ENCODE results near the gene DDX6.
"Not testable (repeated sequence)": the region's sequence is repeated elsewhere in the genome, so short reads cannot be mapped to it uniquely, and the experiment has no call there.

DDX6 gene

DNA sequence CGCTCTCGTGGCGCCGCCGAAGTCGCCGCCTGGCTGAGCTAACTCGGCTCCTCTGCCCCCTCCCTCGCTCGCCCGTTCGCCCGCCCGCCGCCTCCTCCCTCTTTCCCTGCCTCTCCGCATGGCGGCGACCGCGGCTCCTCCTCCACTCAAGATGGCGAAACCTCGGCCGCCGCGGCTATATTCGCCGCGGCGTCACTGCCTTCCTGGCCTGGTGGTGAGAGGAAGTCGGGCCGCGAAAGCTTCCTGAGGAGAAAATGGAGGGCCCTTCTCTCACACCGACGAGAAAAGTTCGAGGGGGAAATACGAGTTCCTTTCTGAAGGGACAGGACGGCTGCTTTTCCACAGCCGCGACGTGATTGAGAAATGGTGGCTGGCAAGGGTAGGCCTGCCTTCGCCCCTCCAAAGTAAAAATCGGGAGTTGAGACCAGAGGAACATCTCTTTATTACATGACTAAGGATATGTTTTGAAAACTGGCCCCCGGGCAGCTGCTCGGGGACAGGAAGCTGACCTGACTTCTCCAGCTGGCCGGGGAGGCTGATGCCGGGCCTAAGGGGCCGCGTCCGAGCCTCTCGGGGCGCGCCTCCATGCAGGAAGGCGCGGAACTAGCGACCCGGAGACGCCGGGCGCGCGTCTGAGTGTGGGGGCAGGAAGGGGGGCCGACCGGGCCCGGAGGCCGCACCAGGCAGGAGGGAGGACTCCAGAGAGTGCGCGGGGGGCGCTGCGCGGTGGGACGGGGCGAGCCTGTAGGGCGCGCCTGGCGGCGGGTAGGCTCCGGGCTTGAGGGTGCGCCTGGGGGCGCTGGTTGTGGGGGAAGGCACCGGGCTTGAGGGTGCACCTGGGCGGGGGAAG, at the start of gene DDX6:
Gene DDX6, minus strand, starts transcription at position 54 of the 850 bp plus-strand sequence. CDS start 4,913 bp downstream, outside the sequence.
- DNase-seq: peak; percentile 81

DNA sequence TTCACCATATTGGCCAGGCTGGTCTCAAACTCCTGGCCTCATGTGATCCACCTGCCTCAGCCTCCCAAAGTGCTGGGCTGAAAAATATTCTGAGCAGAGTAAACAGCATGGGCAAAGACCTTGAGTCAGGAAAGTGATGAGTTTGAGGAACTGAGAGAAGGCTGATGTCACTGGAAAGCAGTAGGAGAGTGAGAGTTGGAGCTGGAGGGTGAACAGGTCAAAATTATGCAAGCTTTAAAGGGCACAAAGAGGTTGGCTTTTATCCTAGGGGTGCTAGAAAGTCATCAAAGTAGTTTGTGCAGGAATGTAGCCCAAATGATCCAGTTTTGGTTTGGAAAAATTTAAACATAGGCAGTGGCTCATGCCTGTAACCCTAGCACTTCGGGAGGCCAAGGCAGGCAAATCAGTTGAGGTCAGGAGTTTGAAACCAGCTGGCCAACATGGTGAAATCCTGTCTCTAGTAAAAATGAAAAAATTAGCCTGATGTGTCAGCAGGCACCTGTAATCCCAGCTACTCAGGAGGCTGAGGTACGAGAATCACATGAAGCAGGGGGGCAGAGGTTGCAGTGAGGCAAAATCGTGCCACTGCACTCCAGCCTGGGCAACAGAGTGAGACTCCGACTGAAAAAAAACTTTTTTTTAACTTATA, 48.1 kb upstream of the DDX6 start:
- no peak for DNase-seq

- DNase-seq: no peak
Observed at GRCh38 chr11:118837868-118838267, 46.9 kb upstream of the DDX6 start.

- DNase-seq: no peak
Observed at GRCh38 chr11:118834427-118835028, 43.6 kb upstream of the DDX6 start.

GRCh38 chr11:118827118-118827517, 36.2 kb upstream of the DDX6 start:
- no peak for DNase-seq

- DNase-seq: not testable (repeated sequence)
Observed at GRCh38 chr11:118822936-118823510, 32.1 kb upstream of the DDX6 start.

DNA sequence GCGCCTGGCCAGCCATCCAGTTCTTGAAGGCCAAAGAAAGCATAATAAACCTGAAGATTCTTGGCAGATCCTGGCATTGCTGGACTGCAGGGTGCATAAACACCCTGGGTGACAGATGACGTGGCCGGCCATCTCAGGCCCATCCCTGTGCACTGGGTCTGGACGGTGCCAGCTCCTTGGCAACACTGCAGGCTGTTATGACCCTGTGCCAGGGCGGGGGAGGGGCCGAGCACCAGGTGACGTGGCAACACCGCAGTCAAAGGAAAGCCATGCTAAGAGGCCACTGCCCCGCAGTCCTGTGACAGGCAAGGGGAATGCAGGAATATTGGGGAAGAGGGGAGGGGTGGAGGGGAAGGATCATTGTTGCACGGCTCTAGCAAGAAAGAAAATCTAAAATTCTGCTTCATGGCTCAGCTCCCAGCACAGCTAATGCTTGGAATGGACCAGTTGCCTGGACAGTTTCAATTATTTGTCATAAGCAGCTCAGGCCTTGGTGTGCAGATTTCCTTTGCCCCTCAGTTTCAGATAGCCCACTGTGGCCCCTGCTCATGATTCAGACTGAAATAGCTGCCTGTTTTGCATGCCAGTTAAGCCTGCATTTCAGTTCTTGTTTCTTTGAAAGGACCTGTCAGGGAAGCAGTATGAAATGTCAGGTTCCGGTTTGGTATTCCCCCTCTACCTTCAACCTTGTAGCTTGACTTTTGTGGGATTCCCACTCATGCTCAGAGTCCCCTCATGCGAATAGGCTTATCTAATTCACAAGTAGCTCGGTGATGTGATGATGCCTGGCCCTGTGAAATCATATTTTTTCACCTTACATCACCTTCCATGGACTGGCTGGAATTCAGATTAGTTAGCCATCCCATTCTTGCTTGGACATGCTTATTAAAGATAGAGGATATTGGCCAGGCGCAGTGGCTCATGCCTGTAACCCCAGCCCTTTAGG, 29.7 kb upstream of the DDX6 start:
- no peak for DNase-seq

GRCh38 chr11:118820025-118820379, 29.0 kb upstream of the DDX6 start:
- DNase-seq: not testable (repeated sequence)

DNA sequence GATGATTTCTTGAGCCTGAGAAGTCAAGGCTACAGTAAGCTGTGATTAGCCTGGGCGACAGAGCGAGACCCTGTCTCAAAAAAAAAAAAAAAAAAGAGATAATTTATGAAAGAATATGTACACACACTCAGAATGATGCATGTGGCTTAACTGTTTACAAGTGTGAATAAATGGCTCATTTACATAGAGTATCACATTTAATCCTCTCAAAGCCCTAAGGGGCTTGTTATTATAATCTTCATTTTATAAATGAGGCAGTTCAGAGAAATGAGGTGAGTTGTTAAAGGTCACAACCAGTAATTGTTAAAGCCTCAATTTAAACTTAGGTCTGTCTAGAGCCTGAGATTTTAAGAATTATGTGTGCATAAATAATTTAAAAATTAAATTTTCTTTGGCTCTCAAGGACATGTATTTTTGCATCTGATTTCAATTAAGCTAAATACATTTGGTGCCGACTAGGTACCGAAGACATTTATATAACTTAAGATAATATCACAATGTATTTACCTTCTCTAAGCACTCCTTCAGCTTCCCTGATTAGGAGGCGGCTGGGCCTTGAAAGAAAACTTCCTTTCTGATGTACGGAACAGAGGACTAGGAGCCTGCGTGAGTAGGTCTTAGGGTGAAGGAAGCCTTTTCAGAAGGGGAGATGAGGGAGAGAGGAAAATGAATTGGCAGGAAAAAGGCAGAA, 28.5 kb upstream of the DDX6 start:
- no peak for DNase-seq

GRCh38 chr11:118818130-118818529, 27.2 kb upstream of the DDX6 start:
- DNase-seq: no peak

- DNase-seq: no peak
Observed at GRCh38 chr11:118813551-118813950, 22.6 kb upstream of the DDX6 start.

- no peak for DNase-seq
Observed at GRCh38 chr11:118812485-118812884, 21.5 kb upstream of the DDX6 start.

DNA sequence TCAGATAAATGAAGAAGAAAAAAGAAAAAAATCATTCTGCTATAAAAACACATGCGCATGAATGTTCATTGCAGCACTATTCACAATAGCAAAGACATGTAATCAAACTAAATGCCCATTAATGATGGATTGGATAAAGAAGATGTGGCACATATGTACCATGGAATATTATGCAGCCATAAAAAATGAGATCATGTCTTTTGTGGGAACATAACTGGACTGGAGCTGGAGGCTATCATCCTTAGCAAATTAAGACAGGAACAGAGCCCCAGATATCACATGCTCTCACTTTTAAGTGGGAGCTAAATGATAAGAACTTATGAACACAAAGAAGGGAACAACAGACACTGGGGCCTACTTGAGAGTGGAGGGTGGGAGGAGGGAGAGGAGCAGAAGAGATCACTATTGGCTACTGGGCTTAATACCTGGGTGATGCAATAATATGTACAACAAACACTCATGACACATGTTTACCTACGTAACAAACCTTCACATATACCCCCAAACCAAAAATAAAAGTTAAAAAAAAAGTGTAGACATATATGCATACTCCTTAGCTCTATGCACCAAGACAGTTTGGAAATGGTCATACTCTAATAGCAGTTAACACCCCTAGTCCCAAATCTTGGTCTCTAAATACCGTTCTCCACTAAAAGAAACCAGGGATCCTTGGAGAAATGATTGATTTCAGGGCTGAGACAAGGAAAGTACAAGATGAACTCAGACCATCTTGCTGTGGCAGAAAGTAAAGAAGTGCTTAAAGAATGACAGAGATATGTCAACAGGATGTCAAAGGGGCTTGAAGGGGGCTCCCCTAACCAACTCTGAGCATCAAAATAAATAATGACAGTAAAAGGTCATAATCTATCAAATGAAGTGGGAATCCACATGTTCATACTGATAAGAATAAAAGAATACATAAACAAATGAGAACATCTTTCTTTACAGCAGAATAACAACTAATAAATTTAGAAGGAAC, 17.1 kb upstream of the DDX6 start:
- no peak for DNase-seq

- DNase-seq: no peak
Observed at GRCh38 chr11:118806400-118806799, 15.4 kb upstream of the DDX6 start.

GRCh38 chr11:118804094-118804493, 13.1 kb upstream of the DDX6 start:
- no peak for DNase-seq

- no peak for DNase-seq
Observed at GRCh38 chr11:118799372-118799771, 8.4 kb upstream of the DDX6 start.

DNA sequence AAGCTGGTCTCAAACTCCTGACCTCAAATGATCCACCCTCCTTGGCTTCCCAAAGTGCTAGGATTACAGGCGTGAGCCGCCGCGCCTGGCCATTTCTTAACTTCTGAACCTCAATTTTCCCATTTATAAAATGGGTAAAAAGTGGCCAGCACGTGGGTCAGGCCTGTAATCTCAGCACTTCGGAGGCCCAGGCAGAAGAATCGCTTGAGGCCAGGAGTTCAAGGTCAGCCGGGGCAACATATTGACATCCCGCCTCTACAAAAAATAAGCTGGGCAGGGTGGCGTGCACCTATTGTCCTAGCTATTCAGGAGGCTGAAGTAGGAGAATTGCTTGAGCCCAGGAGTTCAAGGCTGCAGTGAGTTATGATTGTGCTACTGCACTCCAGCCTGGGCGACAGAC, 6.5 kb upstream of the DDX6 start:
- no peak for DNase-seq

DNA sequence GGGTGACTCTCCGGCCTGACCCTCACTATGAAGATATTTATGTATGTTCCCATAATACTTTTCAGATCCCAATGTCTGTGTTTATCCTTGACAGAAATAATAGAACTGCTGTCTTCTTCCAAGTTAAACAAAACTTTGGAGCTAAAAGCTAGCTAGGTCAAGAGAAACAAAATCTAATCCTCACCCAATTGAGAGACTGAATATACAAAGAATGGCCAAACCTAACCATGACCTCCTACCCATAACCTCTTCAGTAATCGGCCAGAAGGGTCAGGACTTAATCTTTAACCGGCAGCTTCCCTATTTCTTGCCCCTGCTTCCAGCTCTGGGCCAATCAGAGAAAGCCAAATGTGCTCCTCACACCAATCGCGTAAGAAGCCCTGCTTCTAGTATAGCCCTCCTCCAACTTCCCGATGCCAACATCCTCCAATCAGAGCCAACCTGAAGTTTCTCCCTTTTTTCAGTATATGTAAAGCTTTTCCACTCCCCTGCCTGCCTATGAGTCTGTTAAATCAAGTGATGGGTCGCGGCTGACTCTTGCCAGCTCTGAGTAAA, 1.7 kb upstream of the DDX6 start:
- peak; percentile 19 for DNase-seq

- no peak for DNase-seq
Observed at GRCh38 chr11:118791961-118792569, 1.1 kb upstream of the DDX6 start.

Measured in NCI-H1436 (cell line).